AG04450 (cell line): ENCODE measurements around the gene BAHCC1. TPM values are rescaled to one million over a fixed set of nuclear protein-coding genes. Genes with fewer than 3 reads are reported as not detected.
A peak's percentile ranks its signal among the peaks of the same experiment; 100 is the strongest.

ENCODE experiments used
- CTCF ChIA-PET: fragments of 300-600, 350-600 bp; formaldehyde crosslinking; extraction: SDS; loops from one replicate; lab custom pipeline; 2022; ENCODE audit warnings: antibody characterized with exemption, inconsistent platforms; lab: Charles Lee
- POLR2A ChIA-PET: fragments of 350-600 bp; formaldehyde crosslinking; extraction: SDS; loops from one replicate; lab custom pipeline; 2021; ENCODE audit warnings: antibody characterized with exemption, inconsistent platforms; lab: Yijun Ruan, JAX
- DNase-seq: peaks from one replicate; pipeline ENCODE4 v3.0.0-alpha.2; 2011; ENCODE audit warnings: low read depth, low spot score
- H3K27ac ChIP-seq: one replicate; pipeline ENCODE4 v1.5.1; 2012; ENCODE audit warnings: low read depth, low read length, control low read depth
- H3K27me3 ChIP-seq: one replicate; pipeline ENCODE4 v1.6.0; 2012; ENCODE audit warnings: low read length; ENCODE audit not compliant: control insufficient read depth, insufficient read depth
- H3K4me3 ChIP-seq: 2 replicates; pipeline ENCODE4 v1.5.1; 2011; ENCODE audit warnings: mild to moderate bottlenecking, low read depth, low read length, control low read depth
- H3K9me3 ChIP-seq: 2 replicates; pipeline ENCODE4 v1.5.1; 2012; ENCODE audit warnings: low read length; ENCODE audit not compliant: control insufficient read depth, insufficient read depth
- polyA plus RNA-seq: library from polyadenylated mRNA; depleted of rRNA; stranded (reverse); fragments of >200 nt; gene quantifications from 2 replicates; pipeline ENCODE4 v1.2.3, GENCODE V29; 2011
- TF ChIP-seq, protein P1 (sequence below): IDR thresholded peaks from 2 replicates; pipeline ENCODE4 v1.5.1; 2011; ENCODE audit warnings: low read depth, low read length, control low read depth, inconsistent platforms

Gene BAHCC1
- polyA plus RNA-seq, 1 experiment = 1.3 TPM

DNA sequence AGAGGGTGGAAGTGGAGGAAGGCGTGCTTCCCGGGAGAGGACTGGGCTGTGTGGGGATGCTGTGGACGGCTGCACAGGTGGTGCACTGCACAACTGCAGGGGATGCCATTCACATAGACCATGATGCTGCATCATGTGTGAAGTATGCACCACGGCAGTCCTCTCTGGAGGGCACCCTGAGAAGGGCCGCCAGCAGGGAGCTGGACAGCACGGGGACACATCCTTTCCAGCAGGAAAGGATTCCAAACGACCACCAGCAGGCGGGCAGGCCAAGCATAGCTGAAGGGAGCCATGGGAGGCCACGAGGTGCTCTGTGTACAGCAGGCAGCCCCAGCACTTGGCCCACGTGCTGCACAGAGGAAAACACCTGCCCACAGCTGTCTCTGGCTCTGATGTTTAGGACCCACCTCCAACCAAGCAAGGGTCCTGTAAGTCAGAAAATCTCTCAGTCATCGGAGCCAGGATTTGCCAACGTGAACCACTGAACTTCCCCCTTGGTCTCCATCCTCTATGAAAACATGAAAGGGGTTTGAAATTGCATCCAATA is 107.3 kb downstream of the BAHCC1 start:
- DNase-seq = no peak

DNA sequence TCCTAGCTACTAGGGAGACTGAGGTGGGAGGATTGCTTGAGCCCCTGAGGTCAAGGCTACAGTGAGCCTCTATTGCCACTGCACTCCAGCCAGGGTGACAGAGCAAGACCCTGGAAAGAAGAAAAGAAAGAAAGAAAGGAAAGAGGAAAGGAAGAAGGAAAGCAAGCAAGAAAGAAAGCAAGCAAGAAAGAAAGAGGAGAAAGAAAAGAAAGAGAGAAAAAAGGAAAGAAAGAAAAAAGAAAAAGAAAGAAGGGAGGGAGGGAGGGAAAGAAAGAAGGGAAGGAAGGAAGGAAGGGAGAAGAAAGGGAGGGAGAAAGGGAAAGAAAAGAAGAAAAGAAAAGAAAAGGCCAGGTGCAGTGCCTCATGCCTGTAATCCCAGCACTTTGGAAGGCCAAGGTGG is 108.4 kb downstream of the BAHCC1 start:
- H3K4me3 ChIP-seq = no peak overlapping the region
- ChIA-PET CTCF (no interaction called here), POLR2A (no interaction called here)
- no peaks in the 10 kb centered on the region; the same call in 1 of the 2 replicates for H3K9me3 ChIP-seq
- TF ChIP-seq, protein P1, sequence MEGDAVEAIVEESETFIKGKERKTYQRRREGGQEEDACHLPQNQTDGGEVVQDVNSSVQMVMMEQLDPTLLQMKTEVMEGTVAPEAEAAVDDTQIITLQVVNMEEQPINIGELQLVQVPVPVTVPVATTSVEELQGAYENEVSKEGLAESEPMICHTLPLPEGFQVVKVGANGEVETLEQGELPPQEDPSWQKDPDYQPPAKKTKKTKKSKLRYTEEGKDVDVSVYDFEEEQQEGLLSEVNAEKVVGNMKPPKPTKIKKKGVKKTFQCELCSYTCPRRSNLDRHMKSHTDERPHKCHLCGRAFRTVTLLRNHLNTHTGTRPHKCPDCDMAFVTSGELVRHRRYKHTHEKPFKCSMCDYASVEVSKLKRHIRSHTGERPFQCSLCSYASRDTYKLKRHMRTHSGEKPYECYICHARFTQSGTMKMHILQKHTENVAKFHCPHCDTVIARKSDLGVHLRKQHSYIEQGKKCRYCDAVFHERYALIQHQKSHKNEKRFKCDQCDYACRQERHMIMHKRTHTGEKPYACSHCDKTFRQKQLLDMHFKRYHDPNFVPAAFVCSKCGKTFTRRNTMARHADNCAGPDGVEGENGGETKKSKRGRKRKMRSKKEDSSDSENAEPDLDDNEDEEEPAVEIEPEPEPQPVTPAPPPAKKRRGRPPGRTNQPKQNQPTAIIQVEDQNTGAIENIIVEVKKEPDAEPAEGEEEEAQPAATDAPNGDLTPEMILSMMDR = no peak
- DNase-seq = no peak
- no peaks in the 10 kb centered on the region for H3K27me3 ChIP-seq
- no peak overlapping the region for H3K27ac ChIP-seq

More for the DNA sequence above, 107.3 kb downstream of the BAHCC1 start:
- Histone ChIP-seq H3K27me3 (no peaks in the 10 kb centered on the region), H3K9me3 (no peaks in the 10 kb centered on the region; the same call in 1 of the 2 replicates), H3K4me3 (no peak overlapping the region), H3K27ac (no peak overlapping the region)
- ChIA-PET POLR2A (interaction anchor here (0.6 to 1.8 kb wide), 2 partner anchors 10 to 111 kb away, joined by 4 to 6 read pairs; partner anchors contain the start of gene ACTG1), CTCF (interaction anchor here (1.1 kb wide), 1 partner anchor 247 kb away, joined by 3 read pairs; no protein-coding TSS in a partner anchor)
- TF ChIP-seq, protein P1 = no peak

DNA sequence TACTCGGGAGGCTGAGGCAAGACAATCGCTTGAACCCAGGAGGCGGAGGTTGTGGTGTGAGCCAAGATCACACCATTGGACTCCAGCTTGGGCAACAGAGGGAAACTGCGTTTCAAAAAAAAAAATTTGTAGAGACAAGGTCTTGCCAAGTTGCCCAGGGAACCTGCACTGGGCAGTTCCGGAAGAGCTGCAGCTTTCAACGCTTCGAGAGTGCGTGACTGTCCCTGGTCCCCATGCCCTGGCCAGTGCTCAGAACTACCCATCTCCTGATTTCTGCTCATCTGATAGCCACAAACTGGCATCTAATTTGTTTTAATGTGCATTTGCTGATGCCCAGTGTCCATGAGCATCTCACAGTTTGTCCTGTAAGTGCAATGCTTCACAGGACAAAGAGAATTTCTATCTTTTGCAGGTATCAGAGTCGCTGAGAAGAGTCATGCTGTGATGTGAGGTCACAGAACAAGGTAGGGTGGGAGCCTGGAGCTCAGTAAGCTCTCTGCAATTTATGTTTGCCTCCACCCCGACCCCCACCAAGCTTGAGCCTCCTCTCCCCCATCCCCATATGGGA is 113.5 kb downstream of the BAHCC1 start:
- POLR2A ChIA-PET = interaction anchor here (0.5 to 3.8 kb wide), 11 partner anchors 8 to 362 kb away, joined by 3 to 27 read pairs (median 4); partner anchors contain the start of gene BAHCC1
- Histone ChIP-seq H3K4me3 (peak overlapping the region; percentile 96), H3K27me3 (no peaks in the 10 kb centered on the region), H3K9me3 (no peaks in the 10 kb centered on the region), H3K27ac (peak overlapping the region; percentile 52)
- DNase-seq = no peak
- TF ChIP-seq, protein P1 = no peak
- CTCF ChIA-PET = interaction anchor here (0.7 to 1.2 kb wide), 2 partner anchors 24 to 216 kb away, joined by 3 to 5 read pairs; no protein-coding TSS in a partner anchor

DNA sequence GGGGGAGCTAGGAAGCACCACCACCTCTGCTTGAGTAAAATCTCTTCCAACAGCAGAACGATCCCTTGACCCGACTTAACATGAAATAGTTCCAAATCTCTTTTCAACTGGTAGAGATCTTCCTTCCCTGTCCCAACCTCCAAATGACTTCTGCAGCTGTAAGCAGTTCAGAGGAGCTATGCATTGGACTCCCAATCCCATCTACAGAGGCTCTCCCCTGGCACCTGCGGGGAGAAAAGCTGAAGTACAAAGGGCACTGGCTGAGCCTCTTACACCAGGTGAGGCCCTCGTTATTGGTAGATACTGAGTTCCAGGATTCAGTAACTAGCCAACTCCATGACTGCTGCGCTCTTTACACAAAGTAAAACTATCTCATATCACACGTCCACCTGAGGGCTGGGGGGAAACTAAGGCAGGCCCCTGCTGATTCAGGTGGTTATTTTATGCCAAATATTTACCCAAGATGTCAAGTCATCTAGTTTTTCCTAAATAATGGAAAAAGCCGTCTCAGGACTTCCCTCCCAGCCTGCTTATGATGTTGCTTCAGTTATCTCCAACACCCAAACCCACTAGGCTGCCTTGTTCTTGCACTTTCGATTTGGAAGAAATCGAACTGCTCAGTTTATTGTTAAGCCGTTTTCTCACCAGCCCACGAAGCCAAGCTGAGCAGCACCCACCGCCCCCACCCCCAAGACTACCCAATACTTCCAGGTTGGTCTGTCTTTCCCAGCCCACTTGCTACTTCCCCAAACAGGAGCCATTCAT is 114.1 kb downstream of the BAHCC1 start:
- TF ChIP-seq, protein P1 = no peak
- no peaks in the 10 kb centered on the region for H3K9me3 ChIP-seq
- CTCF ChIA-PET = interaction anchor here (1.2 kb wide), 1 partner anchor 25 kb away, joined by 3 read pairs; no protein-coding TSS in a partner anchor
- peak overlapping the region; percentile 96 for H3K4me3 ChIP-seq
- DNase-seq = no peak
- H3K27me3 ChIP-seq = no peaks in the 10 kb centered on the region
- POLR2A ChIA-PET = interaction anchor here (0.5 to 3.8 kb wide), 7 partner anchors 15 to 257 kb away, joined by 3 to 27 read pairs (median 4); partner anchors contain the start of gene BAHCC1
- H3K27ac ChIP-seq = peak overlapping the region; percentile 55
